ENCODE measurements around the gene ZFP36L1.

The ZFP36L1 gene

DNA sequence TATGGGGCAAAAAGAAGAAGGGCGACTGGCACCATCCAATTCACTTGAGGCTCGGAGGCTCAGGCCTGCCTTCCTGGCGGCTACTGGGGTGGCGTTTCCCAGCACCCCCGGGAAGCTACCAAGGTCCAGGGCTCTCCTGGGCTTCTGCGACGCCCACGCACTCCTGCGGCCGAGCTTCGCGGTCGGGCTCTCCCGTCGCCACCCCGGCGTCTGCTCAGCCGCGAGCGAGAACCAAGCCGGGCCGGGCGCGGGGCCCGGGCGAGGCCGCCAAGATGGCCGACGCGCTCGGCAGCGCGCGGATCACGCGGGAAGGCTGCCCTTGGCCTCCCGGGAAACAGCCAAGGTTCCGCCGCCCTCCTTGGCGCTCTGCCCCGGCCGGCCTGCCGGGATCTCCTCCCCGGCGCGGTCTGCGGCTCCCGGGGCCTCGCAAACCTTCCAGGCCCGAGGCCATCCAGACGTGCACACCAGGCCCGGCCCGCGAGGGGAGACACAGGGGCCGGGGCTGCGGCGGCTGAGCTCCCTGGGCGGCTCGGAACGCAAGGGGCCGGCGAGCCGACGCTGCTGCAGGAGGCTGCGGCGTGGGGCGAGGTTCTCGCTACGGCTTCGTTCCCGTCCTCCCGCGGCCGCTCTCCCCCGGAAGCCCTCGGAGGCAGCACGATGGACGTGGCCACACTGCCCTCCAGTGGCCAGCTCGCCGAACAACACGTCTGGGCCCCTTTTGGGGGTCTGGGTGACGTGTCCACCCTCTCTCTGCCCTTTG, 23.5 kb upstream of the ZFP36L1 start:
- peak; percentile 80 for DNase-seq (ENCODE audit: low read depth, low spot score)

DNA sequence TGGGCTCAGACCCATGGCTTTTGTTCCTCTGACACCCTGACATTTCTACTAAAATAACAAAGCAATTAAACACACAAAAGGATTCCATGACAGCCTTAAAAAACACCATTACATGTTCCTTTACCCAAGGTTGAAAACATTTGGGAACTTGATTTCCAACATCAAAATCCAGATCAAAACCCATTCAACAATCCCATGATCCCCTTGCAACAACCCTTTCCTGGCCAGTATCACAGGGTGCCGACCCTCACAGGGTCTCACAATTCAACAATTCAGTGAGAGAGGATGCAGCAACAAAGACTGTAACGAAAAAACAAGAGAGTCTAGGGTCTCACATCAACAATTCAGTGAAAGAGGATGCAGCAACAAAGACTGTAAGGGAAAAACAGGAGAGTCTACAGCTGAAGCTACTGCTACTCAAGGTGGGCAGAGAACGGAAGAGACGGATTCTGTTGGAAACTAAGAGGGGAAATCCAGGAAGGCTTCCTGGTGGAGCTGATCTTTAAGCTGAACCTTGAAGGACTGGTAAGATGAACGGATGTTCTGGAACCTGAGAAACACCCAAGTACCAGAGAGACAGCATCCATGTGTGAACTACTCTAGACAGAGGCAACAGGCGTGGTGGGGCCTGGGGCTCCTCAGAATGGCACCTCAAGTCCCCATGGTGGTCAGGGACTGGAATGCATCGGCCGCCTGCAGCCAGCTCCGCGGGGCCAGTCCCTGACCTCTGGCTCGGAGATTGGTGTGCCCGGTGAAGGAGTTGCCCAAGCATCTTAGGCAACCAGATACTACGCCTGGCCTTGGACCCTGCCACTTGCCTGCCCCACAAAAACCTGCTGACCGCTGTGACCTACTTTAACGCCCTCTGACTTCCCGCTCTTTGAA, 22.7 kb upstream of the ZFP36L1 start:
- DNase-seq (ENCODE audit: low read depth, low spot score): no peak

DNA sequence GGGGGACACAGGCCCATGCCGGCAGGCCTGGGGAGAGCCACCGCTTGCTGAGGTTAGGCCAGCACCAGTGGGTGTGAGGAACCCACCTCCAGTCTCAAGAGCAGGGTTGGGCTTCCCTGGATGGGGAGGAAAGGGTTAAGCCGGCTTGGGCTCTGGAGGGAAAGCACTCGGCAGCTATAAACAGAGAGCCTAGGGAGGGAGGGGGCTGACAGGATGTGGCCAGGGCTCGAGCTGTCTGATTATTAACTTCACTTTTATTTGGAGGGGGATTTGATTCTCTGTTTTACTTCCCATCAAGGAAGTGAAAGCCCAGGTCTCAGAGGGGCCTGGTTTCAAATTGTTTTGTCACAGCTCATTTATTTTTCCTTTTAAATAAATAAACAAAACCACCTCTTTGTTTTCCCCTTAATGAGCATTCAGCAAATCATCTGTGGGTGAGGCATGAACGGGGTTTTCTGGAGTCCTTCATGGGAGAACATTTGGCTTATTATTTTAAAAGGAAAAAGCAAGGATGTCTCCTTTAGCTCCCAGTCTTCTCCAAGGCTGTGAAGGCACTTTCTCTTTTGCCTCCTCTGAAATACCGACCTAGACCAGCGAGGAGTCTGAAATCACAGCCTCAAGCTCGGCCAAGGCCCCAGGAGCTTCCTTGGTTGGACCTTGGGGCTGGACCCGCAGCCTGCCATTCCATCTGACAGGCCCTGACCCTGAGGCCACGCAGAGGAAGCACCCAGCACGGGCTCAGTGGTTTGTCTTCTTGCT, 21.9 kb upstream of the ZFP36L1 start:
- DNase-seq (ENCODE audit: low read depth, low spot score): peak; percentile 65

DNA sequence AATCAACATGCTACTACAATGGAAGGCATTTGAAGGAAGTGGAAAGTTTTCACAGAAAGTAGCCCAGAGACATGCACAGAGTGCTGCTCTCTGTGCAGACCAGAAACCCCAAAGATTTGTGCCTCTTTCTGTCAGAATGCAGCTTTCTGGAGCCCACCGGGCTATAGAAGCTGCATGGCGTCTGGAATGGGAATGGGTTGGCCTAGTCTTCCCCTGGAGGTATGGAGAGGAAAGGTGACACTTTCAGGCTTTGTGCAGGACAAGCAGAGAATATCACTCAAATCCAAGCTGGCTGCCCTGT, 21.3 kb upstream of the ZFP36L1 start:
- DNase-seq (ENCODE audit: low read depth, low spot score): no peak

GRCh38 chr14:68813318-68813838, 20.5 kb upstream of the ZFP36L1 start:
- DNase-seq (ENCODE audit: low read depth, low spot score): no peak

DNA sequence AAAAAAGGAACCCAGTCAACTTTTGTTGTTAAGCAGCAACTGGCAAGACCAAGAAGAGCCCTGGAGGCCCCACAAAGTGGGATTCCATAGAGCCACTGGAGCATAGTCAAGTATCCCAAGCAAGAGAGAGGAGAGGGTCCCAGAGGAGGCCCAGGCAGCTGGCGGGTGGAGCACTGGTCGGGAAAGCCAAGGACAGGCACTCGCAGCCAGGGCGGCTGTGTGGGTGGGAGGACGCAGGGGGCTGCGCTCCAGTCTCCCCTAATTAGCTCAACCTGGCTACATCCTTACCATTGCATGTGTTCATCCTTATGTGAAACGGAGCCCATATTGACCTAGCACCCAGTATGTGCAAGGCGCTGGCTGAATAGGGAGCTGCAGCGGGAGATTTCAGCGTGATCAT, 18.3 kb upstream of the ZFP36L1 start:
- no peak for DNase-seq (ENCODE audit: low read depth, low spot score)

DNA sequence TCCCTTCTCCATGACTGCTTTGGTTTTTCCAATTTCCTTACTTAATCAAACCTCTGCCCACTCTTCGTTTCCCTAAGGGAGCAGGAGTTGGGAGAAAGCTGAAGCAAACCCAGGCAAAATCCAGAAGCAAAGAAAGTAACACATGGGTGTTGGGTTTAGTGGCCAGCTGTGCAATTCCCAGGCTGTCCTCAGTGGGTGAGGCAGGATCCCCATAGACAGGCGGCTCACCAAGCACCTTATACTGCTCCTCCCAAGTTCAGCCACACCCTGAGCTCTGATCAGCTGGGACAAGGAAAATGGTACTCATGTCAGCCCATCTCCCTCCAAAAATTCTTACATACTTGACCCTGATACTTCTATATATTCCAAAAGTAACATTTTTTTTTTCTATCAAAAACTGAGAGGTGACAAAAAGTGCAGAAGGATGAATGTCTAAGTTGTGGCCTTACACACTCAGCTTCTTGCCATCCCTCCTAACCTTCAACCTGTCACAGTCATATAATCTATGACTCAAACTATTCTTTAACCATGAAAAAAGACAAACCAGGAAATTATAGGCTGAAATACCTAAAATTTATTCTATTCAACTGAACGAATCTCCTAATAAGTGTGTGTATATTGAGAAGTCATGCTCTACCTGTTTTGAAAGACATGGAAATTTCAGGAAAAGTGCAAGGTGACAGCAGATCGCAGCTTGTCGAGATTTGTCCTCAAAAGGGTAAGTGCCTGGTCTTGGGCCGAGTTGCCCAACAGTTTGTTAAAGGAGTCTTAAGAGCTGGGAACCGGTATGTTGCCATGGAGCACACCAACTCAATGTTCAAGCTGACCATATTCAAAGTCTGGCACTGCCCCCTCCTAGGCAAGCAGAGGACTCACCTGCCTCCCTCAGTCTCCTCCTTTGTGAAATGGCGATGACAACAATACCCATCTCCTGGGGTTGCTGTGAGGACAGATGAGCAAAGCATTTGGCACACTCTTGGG, 17.6 kb upstream of the ZFP36L1 start:
- no peak for DNase-seq (ENCODE audit: low read depth, low spot score)

DNA sequence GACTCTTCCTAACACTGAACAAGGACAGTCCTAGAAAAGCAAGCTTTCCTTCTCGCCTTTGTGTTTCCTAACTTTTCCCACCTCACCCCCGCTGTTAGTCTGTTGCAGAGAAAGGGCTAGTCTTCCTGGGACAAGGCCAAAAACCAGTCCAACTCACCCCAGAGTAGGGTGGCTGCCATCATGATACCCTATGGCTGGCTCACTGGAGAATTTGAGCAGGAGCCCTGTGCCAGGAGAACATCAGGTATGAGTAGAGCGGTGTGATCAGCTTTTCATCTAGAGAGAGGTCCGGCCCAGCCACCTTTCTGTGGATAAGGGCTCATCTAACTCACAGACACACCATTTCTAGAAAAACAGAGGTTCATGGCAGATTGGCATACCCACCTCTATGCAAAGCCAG, 16.7 kb upstream of the ZFP36L1 start:
- DNase-seq (ENCODE audit: low read depth, low spot score): no peak

DNA sequence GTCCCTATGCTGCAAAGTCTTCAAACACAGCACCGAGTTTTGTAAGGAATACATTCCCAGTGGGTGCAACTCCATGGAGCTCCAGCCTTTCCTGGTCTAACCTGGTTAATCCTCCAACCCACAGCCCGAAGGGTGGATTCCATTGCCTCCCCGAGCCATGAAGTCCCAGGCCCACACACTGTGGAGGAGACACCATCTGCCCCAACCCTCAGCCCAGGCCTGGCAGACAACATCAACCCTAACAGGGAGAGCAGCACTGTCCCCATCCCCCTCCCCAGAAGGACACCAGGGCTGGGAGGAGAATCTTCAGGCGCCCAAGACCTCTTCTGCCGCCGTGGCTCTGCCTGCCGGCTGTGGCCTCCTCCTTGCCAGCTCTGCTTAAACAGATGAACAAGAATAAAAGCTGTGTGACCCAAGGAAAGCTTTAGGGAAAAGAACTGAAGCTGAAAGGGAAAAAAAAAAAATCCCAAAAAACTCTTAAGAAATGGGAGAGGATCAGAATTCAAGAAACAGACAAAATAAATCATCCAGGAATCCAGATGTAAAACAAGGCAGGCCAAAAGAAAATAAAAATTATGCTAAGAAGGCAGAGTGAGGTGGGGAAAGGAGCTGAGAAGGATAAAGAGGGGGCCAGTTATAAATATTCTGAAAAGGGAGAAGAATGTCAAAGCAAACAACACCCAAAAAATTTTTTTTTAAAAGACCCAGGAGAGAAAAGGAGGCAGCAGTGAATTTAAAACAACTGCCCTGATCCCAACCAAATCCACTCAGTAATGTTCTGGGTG, 16.0 kb upstream of the ZFP36L1 start:
- DNase-seq (ENCODE audit: low read depth, low spot score): no peak

DNA sequence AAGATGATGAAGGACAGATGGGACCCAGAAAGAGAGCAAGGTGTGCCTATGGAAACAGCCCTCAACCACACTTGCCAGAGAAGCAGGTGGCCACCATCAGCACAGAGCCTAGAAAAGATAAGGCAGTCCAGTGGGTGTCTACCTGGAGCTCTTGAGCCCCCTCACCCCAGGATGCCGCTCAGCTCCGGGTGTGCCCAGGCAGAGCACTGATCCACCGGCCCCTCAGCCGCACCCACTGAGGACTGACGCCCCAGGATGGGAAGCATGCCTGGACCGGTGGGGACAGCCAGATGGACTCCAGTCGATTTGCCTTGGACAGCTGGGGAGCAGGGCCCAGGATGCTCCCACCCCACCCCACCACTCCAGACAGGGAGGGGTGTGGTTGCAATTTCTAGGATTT, 15.1 kb upstream of the ZFP36L1 start:
- no peak for DNase-seq (ENCODE audit: low read depth, low spot score)

DNA sequence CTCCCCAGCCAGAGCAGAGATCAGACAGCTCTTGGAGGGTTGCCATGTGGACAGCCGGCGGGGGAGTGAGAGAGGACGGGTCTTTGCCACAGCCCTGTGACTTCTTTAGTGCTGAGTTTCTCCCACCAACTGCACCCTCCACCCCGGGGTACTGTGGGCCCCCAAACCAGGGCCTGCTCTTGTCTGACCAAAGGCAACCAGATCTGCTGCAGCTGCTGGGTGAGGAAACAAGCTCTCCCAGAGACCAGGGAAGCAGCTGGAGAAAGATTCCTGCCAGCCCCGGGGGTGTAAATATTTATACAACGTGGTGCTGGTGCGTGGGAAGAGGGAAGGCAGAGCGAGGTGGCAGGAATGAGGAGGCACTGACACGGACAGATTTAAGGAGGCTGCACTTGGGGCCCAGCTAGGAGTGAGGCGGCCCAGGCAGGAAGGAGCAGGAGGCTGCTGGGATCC, 14.3 kb upstream of the ZFP36L1 start:
- no peak for DNase-seq (ENCODE audit: low read depth, low spot score)

GRCh38 chr14:68806526-68807147, 13.8 kb upstream of the ZFP36L1 start:
- DNase-seq (ENCODE audit: low read depth, low spot score): no peak

DNA sequence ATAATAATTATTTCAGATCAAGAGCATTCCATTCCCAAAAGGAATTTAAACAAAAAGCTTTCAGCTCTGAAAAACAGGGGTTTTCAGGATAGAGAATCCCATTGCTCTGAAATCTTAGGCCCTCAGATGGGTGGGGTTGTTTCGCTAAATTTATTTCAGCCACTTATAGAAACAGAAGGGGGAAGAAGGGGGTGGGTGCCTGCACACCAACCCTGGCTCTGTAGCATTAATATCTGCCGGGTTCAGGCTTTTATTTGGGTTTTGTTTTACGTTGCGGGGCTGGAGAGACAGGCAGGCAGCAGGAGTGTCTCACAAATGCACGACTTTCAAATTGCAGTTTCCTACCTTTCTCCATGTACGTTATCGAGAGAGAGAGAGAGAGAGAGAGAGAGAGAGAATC, 12.5 kb upstream of the ZFP36L1 start:
- DNase-seq (ENCODE audit: low read depth, low spot score): no peak

DNA sequence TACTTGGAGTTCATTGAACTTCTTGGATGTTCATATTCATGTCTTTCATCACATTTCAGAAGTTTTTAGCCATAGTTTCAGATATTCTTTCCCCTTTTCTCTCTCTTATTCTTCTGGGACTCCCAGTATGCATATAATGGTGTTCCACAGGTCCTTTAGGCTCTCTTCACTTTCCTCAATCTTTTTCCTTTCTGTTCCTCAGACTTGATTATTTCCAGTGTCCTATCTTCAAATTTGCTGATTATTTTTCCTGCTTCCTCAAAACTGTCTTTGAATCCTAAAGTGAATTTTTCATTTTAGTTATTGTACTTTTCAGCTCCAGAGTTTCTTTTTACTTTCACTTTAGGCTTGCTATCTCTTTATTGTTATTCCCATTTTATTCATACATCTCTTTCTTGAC, 8.8 kb upstream of the ZFP36L1 start:
- no peak for DNase-seq (ENCODE audit: low read depth, low spot score)

- no peak for DNase-seq (ENCODE audit: low read depth, low spot score)
These were observed 8.1 kb upstream of the ZFP36L1 start for GRCh38 chr14:68800953-68801352.

- no peak for DNase-seq (ENCODE audit: low read depth, low spot score)
These were observed 7.5 kb upstream of the ZFP36L1 start for GRCh38 chr14:68800390-68800789.

DNA sequence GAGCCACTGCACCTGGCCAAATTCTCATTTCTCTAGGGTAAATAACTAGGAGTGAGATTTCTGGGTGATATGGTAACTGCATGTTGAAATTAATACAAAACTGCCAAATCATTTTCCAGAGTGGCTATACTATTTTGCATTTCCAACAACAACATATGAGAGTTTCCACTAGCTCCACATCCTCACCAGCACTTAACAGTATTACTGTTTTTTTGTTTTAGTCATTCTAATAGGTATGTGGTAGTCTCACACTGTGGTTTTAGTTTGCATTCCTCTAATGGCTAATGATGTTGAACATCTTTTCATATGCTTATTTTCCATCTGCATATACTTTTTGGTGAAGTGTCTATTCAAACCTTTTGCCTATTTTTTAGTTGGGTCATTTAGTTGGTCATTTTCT, 5.8 kb upstream of the ZFP36L1 start:
- DNase-seq (ENCODE audit: low read depth, low spot score): no peak

DNA sequence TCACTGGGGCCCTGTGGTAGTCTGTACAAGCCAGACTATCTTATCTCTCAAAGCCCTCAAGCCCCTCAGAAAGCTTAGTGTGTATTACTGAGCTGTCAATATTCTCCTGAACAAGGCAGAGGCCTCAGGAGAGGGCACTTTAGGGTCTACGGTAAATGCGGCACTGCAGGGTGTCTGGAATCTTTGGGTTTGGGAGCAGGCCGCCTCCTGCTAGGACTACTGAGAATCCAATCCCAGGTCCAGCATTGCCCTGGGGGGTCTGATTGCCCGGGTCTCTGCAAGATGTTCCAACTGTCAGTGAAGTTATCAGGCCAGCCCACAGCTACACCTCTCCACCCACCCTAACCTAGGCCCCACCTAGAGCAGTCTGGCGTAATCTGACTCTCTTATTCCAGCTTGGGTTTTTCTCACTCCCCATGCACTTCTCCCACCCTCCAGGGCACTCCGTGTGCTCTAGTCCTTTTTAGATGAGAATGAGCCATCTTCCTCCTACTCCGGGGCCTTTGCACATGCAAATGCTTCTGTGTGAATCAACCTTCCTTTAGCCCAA, 4.3 kb upstream of the ZFP36L1 start:
- no peak for DNase-seq (ENCODE audit: low read depth, low spot score)

DNA sequence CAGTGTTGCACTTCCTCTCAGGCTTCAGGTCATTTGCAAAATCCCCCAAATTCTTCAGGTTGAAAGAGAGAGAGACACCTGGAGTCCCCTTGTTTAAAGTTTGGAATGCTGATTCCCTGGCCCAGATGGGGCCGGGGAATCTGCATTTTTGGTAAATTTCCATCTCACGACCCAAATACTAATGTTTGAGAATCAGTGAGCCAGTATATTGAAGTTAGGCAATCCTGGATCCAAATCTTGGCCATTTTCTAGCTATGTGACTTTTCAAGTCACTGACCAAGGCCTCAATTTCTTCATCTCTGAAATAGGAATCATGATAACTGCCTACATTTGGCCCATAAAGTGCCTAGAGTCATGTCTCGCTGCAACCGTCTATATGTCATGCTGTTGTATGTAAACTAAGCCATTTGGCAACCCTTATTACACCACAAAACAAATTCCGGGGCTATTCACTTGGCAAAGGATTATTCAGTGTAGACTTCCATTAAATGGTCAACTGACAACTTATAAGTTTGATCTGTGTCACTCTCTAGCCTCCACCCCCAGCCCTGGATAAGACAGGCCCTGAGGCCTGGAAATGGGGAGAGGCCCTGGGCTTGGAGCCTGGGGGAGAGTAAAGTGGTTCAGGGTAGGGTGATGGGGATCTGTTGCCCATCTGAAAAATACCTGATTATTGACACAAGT, 3.7 kb upstream of the ZFP36L1 start:
- DNase-seq (ENCODE audit: low read depth, low spot score): no peak

All from smooth muscle cell of the brain vasculature (primary cell).